Keratinocyte (primary cell): Measurements from ENCODE around the gene LTBR.

Source experiments
- EZH2 ChIP-seq: IDR thresholded peaks from one replicate; pipeline ENCODE4 v1.6.1; 2012; ENCODE audit warnings: inconsistent platforms, mild to moderate bottlenecking, low read length, moderate library complexity
- TF ChIP-seq, protein P1 (sequence below), 3 experiments: IDR thresholded peaks in 1 of 3; conservative IDR thresholded peaks in 1 of 3; optimal IDR thresholded peaks in 1 of 3; 2 replicates in 2 of 3; 3 replicates in 1 of 3; pipeline versions ENCODE3 to v1.5.1; 2011; ENCODE audit warnings: low read length in 3 of 3, mild to moderate bottlenecking in 3 of 3, moderate library complexity in 2 of 3, control low read depth in 1 of 3, inconsistent platforms in 1 of 3; ENCODE audit not compliant: insufficient read depth in 2 of 3; ENCODE audit errors: extremely low read depth in 1 of 3

DNA sequence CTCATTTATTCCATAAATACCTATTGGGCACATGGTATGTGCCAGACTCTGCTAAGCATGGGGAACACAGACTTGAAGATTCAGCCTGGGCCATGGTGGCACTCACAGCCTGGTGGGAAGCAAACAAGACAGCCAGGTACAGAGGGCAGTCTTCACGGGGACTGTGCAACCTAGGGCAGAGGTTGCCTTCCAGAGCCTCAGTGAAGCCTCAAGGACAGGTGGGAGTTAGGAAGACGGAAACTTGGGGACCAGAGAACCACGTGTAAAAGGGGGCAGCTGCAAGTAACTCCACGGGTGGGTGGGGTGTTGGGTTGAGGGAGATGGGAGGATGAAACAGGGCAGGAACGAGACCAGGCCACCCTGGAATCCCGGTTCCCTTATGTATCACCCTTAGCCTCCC lies 980 bp upstream of the LTBR start:
- TF ChIP-seq, protein P1, sequence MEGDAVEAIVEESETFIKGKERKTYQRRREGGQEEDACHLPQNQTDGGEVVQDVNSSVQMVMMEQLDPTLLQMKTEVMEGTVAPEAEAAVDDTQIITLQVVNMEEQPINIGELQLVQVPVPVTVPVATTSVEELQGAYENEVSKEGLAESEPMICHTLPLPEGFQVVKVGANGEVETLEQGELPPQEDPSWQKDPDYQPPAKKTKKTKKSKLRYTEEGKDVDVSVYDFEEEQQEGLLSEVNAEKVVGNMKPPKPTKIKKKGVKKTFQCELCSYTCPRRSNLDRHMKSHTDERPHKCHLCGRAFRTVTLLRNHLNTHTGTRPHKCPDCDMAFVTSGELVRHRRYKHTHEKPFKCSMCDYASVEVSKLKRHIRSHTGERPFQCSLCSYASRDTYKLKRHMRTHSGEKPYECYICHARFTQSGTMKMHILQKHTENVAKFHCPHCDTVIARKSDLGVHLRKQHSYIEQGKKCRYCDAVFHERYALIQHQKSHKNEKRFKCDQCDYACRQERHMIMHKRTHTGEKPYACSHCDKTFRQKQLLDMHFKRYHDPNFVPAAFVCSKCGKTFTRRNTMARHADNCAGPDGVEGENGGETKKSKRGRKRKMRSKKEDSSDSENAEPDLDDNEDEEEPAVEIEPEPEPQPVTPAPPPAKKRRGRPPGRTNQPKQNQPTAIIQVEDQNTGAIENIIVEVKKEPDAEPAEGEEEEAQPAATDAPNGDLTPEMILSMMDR (optimal IDR thresholded peaks at IDR 0.05 in 1 of 3, IDR thresholded peaks at IDR 0.05 in 1 of 3, conservative IDR thresholded peaks at IDR 0.05 in 1 of 3; ENCODE audit: extremely low read depth in 1 of 3, insufficient read depth in 2 of 3, low read length in 3 of 3), result no peak
- no peak for TF ChIP-seq EZH2
